GM19467 (cell line): ENCODE measurements around the gene IQSEC2.

Experiments used
- ATAC-seq: cut with Tn5 transposase; IDR thresholded peaks from one replicate; pipeline ENCODE4 v1.9.1; 2021; ENCODE audit warnings: mild to moderate bottlenecking, moderate library complexity; ENCODE audit not compliant: unreplicated experiment

The IQSEC2 gene

GRCh38 chrX:53281321-53281822 is at the start of gene IQSEC2:
Gene IQSEC2, minus strand, starts transcription at chrX:53281584.
- no peak for ATAC-seq

- no peak for ATAC-seq
Measured at GRCh38 chrX:53330331-53330730, 48.9 kb upstream of the IQSEC2 start.

- no peak for ATAC-seq
Measured at GRCh38 chrX:53324803-53325202, 43.4 kb upstream of the IQSEC2 start.

GRCh38 chrX:53324085-53324484 is 42.7 kb upstream of the IQSEC2 start:
- ATAC-seq: no peak

GRCh38 chrX:53323196-53323595 is 41.8 kb upstream of the IQSEC2 start:
- ATAC-seq: no peak

GRCh38 chrX:53321943-53322497 is 40.6 kb upstream of the IQSEC2 start:
- ATAC-seq: no peak

- no peak for ATAC-seq
Measured at GRCh38 chrX:53321230-53321942, 40.0 kb upstream of the IQSEC2 start.

GRCh38 chrX:53320543-53321229 is 39.3 kb upstream of the IQSEC2 start:
- no peak for ATAC-seq

- no peak for ATAC-seq
Measured at GRCh38 chrX:53319614-53320542, 38.5 kb upstream of the IQSEC2 start.

GRCh38 chrX:53318766-53319353 is 37.5 kb upstream of the IQSEC2 start:
- ATAC-seq: no peak

- peak; percentile 64 for ATAC-seq
Measured at GRCh38 chrX:53317365-53318069, 36.1 kb upstream of the IQSEC2 start.

- no peak for ATAC-seq
Measured at GRCh38 chrX:53316860-53317237, 35.5 kb upstream of the IQSEC2 start.

- ATAC-seq: no peak
Measured at GRCh38 chrX:53316111-53316859, 34.9 kb upstream of the IQSEC2 start.

- no peak for ATAC-seq
Measured at GRCh38 chrX:53313728-53314105, 32.3 kb upstream of the IQSEC2 start.

- no peak for ATAC-seq
Measured at GRCh38 chrX:53312946-53313727, 31.8 kb upstream of the IQSEC2 start.

GRCh38 chrX:53309837-53310236 is 28.5 kb upstream of the IQSEC2 start:
- no peak for ATAC-seq

GRCh38 chrX:53308836-53309235 is 27.5 kb upstream of the IQSEC2 start:
- ATAC-seq: no peak
